GM10266 (cell line): ENCODE data around the gene PCSK2.

ENCODE experiments used
- DNase-seq: peaks from one replicate; pipeline ENCODE4 v3.0.0; 2012; ENCODE audit errors: extremely low spot score
- TF ChIP-seq, protein P1 (sequence below): IDR thresholded peaks from 2 replicates; pipeline ENCODE4 v1.5.1; 2012; ENCODE audit warnings: mild to moderate bottlenecking, low read depth; ENCODE audit not compliant: control insufficient read depth, insufficient read depth; ENCODE audit errors: missing control alignments

Gene PCSK2

DNA sequence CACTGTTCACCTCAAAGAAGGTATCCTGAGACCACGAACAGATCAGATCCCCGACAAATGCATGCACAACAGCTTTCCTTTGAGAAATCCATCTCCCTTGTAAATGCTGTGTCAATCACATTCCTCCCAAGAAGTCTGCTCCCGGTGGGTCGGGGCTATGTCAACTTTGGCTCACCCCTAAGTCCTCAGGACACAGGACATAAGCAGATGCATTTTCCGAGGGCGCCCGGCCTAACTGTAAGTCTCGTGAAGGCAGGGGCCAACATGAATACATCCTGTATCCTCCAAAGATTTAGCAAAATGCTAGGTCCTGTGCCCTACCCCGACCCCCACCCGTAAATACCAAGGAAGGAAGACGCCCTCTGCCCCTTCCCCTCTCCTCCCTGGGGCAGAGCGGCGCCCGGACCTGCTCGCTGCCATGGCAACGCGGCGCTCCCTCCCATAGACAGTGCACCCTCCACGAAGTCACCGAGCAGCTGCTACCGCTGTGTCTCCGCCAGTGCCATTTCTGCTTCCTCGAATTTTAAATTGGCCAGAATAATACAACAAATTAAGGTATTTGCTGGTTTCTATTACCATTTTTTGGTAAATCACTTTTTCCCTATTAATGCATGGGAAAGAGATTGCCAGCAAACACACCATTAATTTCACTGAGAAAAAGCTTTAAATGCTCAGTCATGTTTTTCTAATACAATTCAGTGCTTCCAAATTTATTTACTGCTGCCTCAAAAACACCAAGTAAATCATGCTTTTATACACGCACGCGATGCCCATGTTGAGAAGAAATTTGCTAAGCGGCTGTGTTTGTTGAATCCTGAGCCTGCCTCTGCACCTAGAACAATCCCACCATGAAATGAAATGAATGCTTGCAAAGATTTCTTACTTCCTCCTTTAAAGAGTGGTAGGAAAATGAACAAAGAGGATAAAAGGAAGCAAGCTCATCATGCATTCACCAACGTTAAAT is 100.6 kb downstream of the PCSK2 start:
- DNase-seq: no peak
- TF ChIP-seq, protein P1, sequence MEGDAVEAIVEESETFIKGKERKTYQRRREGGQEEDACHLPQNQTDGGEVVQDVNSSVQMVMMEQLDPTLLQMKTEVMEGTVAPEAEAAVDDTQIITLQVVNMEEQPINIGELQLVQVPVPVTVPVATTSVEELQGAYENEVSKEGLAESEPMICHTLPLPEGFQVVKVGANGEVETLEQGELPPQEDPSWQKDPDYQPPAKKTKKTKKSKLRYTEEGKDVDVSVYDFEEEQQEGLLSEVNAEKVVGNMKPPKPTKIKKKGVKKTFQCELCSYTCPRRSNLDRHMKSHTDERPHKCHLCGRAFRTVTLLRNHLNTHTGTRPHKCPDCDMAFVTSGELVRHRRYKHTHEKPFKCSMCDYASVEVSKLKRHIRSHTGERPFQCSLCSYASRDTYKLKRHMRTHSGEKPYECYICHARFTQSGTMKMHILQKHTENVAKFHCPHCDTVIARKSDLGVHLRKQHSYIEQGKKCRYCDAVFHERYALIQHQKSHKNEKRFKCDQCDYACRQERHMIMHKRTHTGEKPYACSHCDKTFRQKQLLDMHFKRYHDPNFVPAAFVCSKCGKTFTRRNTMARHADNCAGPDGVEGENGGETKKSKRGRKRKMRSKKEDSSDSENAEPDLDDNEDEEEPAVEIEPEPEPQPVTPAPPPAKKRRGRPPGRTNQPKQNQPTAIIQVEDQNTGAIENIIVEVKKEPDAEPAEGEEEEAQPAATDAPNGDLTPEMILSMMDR: no peak

DNA sequence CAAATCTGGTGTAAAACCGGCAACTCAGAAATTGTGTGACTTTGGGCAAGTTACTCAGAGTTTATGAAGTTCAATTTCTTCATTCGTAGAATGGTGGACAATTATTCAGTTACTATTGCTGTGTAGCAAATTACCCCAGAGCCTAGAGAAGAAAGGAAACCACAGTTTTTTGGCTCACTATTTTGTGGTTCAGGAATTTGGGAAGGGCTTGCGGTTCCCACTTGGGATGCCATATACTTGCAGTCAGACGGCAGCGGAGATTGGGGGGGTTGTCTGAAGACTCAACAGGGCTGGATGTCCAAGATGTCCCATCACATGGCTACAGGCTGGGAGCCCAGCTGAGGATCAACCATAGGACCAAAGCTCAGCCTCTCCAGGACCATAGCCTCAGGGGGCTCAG is 108.1 kb downstream of the PCSK2 start:
- TF ChIP-seq, protein P1: no peak
- DNase-seq: no peak

DNA sequence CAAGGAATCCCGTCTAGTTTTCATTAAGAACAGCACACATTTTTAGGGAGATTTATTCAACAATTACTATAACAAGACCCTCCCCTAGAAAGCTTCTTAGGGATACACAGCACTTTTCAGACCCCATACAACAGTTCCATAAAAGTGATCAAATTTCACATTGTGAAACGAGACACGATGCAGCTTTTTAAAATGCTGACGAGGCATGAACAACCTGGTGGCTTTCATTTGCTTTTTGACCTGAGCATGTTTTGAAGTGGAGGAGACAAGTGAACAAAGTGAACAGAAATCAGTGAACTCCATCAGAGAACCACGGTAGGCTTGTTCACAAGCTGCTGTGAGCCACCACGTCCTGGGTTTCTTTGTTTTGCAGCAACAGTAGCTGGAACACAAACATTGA is 112.2 kb downstream of the PCSK2 start:
- TF ChIP-seq, protein P1: no peak

DNA sequence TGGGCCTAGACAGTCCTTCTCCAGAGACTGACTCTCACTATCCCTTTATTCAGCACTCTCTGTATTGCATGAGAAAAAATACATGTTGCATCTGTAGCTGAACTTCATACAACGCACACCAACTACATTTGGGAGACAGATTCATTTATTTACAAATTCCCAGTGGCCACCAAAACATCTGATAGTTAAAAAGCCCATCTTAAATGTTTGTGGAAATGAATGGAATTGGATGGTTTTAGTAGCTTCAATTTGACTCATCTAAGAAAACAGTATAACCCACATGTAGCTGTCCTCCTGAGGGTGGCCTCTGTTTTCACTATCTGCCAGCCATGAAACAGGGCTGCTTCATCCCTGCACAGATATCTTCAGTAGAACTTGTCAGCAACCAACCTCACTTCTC is 116.3 kb downstream of the PCSK2 start:
- TF ChIP-seq, protein P1: no peak
- DNase-seq: no peak

More for the DNA sequence above, 112.2 kb downstream of the PCSK2 start:
- DNase-seq: no peak

DNA sequence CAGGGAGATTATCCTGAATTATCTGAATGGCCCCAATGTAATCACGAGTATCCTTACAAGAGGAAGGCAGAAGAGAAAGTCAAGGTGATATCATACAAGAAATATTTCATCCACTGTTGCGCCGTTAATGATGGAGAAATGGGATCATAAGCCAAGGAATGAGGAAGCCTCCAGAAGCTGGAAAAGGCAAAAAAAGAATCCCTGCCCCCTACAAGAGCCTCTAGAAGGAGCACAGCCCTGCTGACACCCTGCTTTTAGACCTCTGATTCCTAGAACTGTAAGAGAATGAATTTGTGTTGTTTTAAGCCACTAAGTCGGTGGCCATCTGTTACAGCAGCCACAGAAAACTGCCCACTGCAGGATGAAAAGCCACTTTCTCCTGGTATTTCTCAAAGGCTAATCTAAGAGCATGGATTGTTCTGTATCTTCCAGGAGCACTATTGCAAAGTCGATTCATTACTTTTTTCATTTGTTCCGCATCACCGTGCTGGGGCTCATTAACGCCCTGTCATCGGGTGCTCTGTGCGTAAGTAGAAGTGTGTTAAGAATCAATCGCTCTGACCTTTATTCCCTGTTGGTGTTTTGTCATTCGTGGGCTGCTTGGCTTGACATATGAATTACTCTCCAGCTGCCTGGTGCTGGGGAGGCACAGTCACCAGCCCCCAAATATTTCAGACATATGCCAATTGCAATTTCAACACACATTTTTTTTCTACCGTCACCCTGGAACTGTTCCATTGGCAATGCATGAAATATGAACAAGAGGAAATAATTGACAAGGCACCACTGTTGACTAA is 117.0 kb downstream of the PCSK2 start:
- DNase-seq: no peak
- TF ChIP-seq, protein P1: no peak

DNA sequence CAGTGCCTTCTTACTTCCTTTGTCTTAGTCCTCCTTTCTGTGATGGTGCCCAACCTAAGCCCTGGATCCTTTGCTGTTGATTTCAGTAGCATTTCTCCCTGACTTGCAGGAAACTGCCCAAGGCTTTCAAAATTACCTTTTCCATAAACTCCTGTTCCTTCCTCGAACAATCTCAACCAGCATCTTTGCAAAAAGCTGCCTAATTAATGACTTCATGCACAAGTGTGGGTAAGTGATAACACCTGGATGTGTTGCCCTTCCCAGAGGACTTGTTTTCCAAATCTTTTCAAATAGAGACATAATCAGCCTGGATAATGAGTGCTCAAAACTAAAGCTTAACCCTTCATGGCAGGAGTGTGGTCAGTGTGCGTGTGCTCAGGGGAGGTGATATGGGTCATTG is 118.0 kb downstream of the PCSK2 start:
- TF ChIP-seq, protein P1: no peak
- DNase-seq: no peak
